ENCODE measurements around the gene ADARB1. TPM values are rescaled to one million over a fixed set of nuclear protein-coding genes. Genes with fewer than 3 reads are reported as not detected.

ADARB1 gene
- total RNA-seq, 1 donor from 2014 or later = 14.0 TPM

DNA sequence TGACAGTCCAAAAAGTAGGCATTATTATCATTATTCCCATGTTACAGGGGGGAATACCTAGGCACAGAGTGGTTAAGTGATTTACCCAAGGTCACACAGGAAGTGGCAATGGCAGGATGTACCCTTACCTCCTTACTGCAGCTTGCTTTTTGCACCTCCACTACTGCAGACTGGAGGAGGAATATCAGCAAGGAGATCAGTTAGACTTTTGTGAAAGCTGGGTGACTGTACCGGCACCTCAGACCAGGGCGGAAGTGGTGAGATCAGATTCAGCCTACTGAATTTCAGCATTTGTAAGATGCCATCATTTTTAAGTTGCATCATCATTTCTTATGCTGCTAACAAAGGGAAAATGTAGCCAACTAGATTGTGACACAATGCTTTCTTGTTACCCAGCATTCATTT, 4.5 kb downstream of the ADARB1 start:
- FAIRE-seq (no peak), DNase-seq (ENCODE audit: low read depth) (peak; percentile 42)
- H3K27me3 ChIP-seq (ENCODE audit: control insufficient read depth, insufficient read depth, low read length) = no peaks in the 10 kb centered on the region
- H3K4me3 ChIP-seq (ENCODE audit: low read depth, low read length) = no peak overlapping the region
- TF ChIP-seq, protein P1, sequence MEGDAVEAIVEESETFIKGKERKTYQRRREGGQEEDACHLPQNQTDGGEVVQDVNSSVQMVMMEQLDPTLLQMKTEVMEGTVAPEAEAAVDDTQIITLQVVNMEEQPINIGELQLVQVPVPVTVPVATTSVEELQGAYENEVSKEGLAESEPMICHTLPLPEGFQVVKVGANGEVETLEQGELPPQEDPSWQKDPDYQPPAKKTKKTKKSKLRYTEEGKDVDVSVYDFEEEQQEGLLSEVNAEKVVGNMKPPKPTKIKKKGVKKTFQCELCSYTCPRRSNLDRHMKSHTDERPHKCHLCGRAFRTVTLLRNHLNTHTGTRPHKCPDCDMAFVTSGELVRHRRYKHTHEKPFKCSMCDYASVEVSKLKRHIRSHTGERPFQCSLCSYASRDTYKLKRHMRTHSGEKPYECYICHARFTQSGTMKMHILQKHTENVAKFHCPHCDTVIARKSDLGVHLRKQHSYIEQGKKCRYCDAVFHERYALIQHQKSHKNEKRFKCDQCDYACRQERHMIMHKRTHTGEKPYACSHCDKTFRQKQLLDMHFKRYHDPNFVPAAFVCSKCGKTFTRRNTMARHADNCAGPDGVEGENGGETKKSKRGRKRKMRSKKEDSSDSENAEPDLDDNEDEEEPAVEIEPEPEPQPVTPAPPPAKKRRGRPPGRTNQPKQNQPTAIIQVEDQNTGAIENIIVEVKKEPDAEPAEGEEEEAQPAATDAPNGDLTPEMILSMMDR (IDR thresholded peaks at IDR 0.05; ENCODE audit: insufficient read depth, low read length, severe bottlenecking) = no peak
- peaks cover 1% of the 10 kb centered on the region for H3K36me3 ChIP-seq (ENCODE audit: control insufficient read depth, insufficient read depth, low read length)

DNA sequence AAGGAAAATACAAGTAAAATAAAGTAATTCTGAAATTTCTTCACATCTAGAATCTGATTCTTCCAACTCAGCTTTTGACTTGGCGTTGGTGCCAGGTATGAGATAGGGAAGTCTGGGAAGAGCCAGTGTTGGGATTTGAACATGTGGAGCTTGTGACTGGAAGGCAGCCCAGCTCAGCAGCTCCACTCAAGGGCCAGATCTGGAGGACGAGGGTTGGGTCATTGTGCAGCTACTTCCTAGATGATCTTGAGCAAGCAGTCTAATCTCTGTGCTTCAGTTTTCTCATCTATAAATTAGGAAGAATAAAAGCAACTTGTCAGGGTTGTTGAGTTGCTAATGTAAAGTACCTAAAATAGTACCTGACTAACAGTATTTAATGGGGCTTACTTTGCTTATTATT, 5.0 kb downstream of the ADARB1 start:
- no peaks in the 10 kb centered on the region for H3K27me3 ChIP-seq (ENCODE audit: control insufficient read depth, insufficient read depth, low read length)
- H3K4me3 ChIP-seq (ENCODE audit: low read depth, low read length) = no peak overlapping the region
- FAIRE-seq (no peak), DNase-seq (ENCODE audit: low read depth) (no peak)
- peaks cover 1% of the 10 kb centered on the region for H3K36me3 ChIP-seq (ENCODE audit: control insufficient read depth, insufficient read depth, low read length)
- TF ChIP-seq, protein P1 (IDR thresholded peaks at IDR 0.05; ENCODE audit: insufficient read depth, low read length, severe bottlenecking) = no peak

DNA sequence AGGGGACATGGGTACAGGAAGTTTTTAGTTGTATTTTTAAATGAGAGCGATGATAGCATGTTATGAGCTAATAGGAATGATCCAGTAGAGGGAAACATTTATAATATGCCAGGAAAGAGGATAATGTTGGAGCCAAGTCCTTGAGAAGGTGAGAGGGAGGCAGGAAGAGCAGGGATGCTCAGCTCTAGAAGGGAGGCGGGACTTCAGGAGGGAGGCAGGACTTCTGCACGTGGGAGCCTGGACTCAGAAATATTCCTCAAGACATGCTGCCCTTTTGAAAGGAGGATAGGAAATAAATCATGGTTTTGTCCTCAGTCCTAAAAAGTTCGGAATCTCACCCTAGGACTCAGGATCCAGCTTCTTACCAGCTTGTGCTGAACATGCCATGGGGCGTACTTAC, 5.9 kb downstream of the ADARB1 start:
- FAIRE-seq (no peak), DNase-seq (ENCODE audit: low read depth) (no peak)
- TF ChIP-seq, protein P1 (IDR thresholded peaks at IDR 0.05; ENCODE audit: insufficient read depth, low read length, severe bottlenecking) = no peak
- Histone ChIP-seq H3K36me3 (ENCODE audit: control insufficient read depth, insufficient read depth, low read length) (peaks cover 1% of the 10 kb centered on the region), H3K27me3 (ENCODE audit: control insufficient read depth, insufficient read depth, low read length) (no peaks in the 10 kb centered on the region), H3K4me3 (ENCODE audit: low read depth, low read length) (no peak overlapping the region)

DNA sequence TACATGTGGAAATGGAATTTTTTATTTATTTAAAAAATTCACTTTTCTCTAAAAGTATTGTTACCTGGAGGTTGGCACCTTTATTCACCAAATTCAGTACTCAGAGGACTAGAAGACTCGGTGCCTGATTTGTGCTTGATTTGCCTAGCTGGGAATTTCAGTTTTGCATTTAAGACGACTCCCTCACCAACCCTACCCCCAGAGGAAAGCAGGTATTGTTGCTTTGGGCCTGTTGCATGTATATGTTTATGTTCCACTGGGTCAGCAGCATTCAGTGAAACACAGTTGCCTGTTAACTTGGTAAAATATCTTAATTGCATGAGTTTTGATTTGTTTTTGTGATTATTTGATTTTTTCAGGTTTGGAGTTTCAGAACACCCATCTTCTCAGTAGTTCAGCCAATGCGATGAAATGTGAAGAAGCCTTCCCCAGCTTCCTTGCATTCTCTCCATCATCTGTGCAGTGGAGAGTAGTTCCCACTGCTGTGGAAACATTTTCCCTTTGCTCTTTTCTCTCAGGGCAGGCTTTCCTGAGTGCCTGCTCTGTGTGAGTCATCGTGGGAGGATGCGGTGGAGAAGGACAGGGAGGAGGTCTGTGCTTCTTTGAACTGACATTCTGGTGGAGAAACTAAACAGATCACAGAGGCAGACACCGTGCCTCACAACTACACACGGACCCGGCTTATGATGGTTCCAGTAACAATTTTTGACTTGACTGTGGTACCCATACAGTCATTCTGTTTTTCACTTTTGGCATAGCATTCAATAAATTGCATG, 6.4 kb downstream of the ADARB1 start:
- FAIRE-seq (no peak), DNase-seq (ENCODE audit: low read depth) (no peak)
- H3K27me3 ChIP-seq (ENCODE audit: control insufficient read depth, insufficient read depth, low read length) = no peaks in the 10 kb centered on the region
- TF ChIP-seq, protein P1 (IDR thresholded peaks at IDR 0.05; ENCODE audit: insufficient read depth, low read length, severe bottlenecking) = no peak
- no peak overlapping the region for H3K4me3 ChIP-seq (ENCODE audit: low read depth, low read length)
- H3K36me3 ChIP-seq (ENCODE audit: control insufficient read depth, insufficient read depth, low read length) = peaks cover 1% of the 10 kb centered on the region

DNA sequence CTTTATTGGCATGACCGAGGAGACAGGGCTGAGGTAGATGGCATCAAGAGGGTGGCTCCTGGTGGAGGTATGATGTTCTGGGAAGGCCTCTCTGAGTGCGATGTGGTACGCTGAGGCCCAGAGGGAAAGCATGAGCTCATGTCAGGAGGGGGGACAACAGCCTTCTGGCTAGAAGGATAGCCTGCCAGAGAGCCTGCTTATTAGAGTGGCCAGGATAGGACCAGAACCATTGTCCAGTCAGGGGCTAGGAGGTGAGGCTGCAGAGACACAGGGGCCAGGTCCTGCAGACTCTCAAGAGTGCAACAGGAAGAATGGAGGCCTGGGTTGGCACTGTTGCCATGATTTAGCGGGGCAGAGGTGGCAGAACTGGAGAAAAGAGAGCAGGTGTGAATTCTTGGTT, 7.3 kb downstream of the ADARB1 start:
- TF ChIP-seq, protein P1 (IDR thresholded peaks at IDR 0.05; ENCODE audit: insufficient read depth, low read length, severe bottlenecking) = no peak
- Histone ChIP-seq H3K4me3 (ENCODE audit: low read depth, low read length) (no peak overlapping the region), H3K27me3 (ENCODE audit: control insufficient read depth, insufficient read depth, low read length) (no peaks in the 10 kb centered on the region), H3K36me3 (ENCODE audit: control insufficient read depth, insufficient read depth, low read length) (peaks cover 1% of the 10 kb centered on the region)
- FAIRE-seq (no peak), DNase-seq (ENCODE audit: low read depth) (no peak)

DNA sequence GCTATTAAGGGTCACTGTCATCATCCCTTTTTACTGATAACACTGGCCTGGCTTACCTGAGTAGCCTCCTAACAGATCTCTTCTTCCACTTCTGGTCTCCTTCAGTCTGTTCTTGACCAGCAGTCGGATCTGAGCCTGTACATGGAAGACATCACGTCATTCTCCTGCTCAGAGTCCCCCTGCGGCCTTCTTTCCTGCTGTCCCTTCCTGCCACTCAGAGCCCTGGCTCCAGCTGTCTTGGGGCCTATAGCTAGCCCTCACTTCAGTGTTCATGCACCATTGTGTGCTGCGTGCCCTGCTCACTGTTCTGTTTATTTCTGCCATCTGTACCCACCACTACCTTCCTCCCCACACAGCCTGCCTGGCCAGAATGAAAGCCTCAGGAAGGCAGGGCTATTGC, 8.4 kb downstream of the ADARB1 start:
- no peak for FAIRE-seq
- TF ChIP-seq, protein P1 (IDR thresholded peaks at IDR 0.05; ENCODE audit: insufficient read depth, low read length, severe bottlenecking) = no peak
- Histone ChIP-seq H3K36me3 (ENCODE audit: control insufficient read depth, insufficient read depth, low read length) (peaks cover 1% of the 10 kb centered on the region), H3K27me3 (ENCODE audit: control insufficient read depth, insufficient read depth, low read length) (no peaks in the 10 kb centered on the region), H3K4me3 (ENCODE audit: low read depth, low read length) (no peak overlapping the region)
- DNase-seq (ENCODE audit: low read depth) = no peak

Measured in bronchial epithelial cell (primary cell).